SU-DHL-6 (cell line): Measurements from ENCODE around the gene NASP.

Source experiments
- H2AFZ ChIP-seq: fragments of 200-600 bp; sonication (generic); 2 replicates; pipeline ENCODE4 v1.6.1; 2014; ENCODE audit warnings: low read depth, mild to moderate bottlenecking, moderate library complexity, mixed read lengths, antibody characterized with exemption, low read length; ENCODE audit not compliant: severe bottlenecking
- H3F3A ChIP-seq: fragments of 200-600 bp; shearing (Covaris generic); 2 replicates; pipeline ENCODE4 v1.6.0; 2016; ENCODE audit warnings: antibody characterized with exemption, mild to moderate bottlenecking; ENCODE audit not compliant: insufficient read depth
- H3K27ac ChIP-seq: fragments of 200-600 bp; sonication (generic); 2 replicates; pipeline ENCODE4 v1.5.1; 2016; ENCODE audit warnings: low read depth, mild to moderate bottlenecking, low read length, moderate library complexity, mixed read lengths
- H3K27me3 ChIP-seq: fragments of 200-600 bp; sonication (generic), shearing (Covaris generic); 2 replicates; pipeline ENCODE4 v1.6.0; 2014; ENCODE audit warnings: mild to moderate bottlenecking, low read length
- H3K36me3 ChIP-seq: fragments of 200-600 bp; sonication (generic); 2 replicates; pipeline ENCODE4 v1.6.1; 2014; ENCODE audit warnings: mild to moderate bottlenecking, low read length, mixed read lengths
- H3K4me2 ChIP-seq: fragments of 300-600, 200-600 bp; shearing (Covaris generic), sonication (generic); 2 replicates; pipeline ENCODE4 v1.6.0; 2014; ENCODE audit warnings: low read length, low read depth, mild to moderate bottlenecking; ENCODE audit not compliant: poor library complexity, severe bottlenecking
- H3K4me3 ChIP-seq: fragments of 200-600 bp; sonication (generic); 2 replicates; pipeline ENCODE4 v1.5.1; 2014; ENCODE audit warnings: antibody characterized with exemption, low read length, mild to moderate bottlenecking, mixed read lengths; ENCODE audit not compliant: insufficient read depth, poor library complexity, severe bottlenecking
- H3K79me2 ChIP-seq: fragments of 200-600 bp; sonication (generic); 2 replicates; pipeline ENCODE4 v1.6.1; 2014; ENCODE audit warnings: mild to moderate bottlenecking, low read length, moderate library complexity; ENCODE audit not compliant: insufficient read depth
- H3K9ac ChIP-seq: fragments of 200-600 bp; sonication (generic); 2 replicates; pipeline ENCODE4 v1.7.0; 2014; ENCODE audit warnings: mild to moderate bottlenecking, low read length
- H3K9me2 ChIP-seq: fragments of 200-600 bp; sonication (generic); replicated peaks from 2 replicates; pipeline ENCODE4 v1.6.1; 2014; ENCODE audit warnings: low read length; ENCODE audit not compliant: insufficient read depth
- H3K9me3 ChIP-seq: fragments of 200-600 bp; sonication (generic); 2 replicates; pipeline ENCODE4 v1.6.1; 2014; ENCODE audit warnings: low read length, mixed read lengths; ENCODE audit not compliant: insufficient read depth
- H4K20me1 ChIP-seq: fragments of 200-600 bp; sonication (generic); 2 replicates; pipeline ENCODE4 v1.6.1; 2014; ENCODE audit warnings: low read depth, mild to moderate bottlenecking, antibody characterized with exemption, low read length, moderate library complexity, mixed read lengths
- EZH2phosphoT487 ChIP-seq: fragments of 200-600 bp; sonication (generic), shearing (Covaris generic); conservative IDR thresholded peaks from 2 replicates; pipeline ENCODE4 v1.6.1; 2018; ENCODE audit warnings: mild to moderate bottlenecking, antibody characterized with exemption, low read length, moderate library complexity, mixed read lengths
- TF ChIP-seq, protein P1 (sequence below): fragments of 200-600 bp; sonication (generic); IDR thresholded peaks from one replicate; pipeline ENCODE4 v1.5.1; 2017; ENCODE audit warnings: antibody characterized with exemption, mild to moderate bottlenecking, low read length, moderate library complexity; ENCODE audit not compliant: insufficient read depth, poor library complexity, severe bottlenecking

The NASP gene

DNA sequence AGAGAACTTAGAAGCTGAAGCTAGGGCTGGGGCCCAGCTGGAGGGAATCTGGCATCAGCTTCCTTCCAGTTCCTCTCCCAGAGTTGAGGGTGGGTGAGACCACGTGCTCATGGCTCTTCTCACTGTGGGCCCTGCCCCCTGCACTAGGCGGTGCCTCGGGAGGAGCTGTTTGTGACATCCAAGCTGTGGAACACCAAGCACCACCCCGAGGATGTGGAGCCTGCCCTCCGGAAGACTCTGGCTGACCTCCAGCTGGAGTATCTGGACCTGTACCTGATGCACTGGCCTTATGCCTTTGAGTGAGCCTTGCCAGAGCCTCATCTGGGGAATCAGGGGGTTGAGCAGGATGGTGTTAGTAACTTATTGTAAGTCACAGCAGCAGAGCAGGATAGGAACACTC is 17.1 kb upstream of the NASP start:
- Histone ChIP-seq H3K9me2 (no peaks in the 10 kb centered on the region), H3K36me3 (peaks cover 6% of the 10 kb centered on the region; the same call in 1 of the 2 replicates), H3K9ac (no peak overlapping the region), H3K79me2 (no peaks in the 10 kb centered on the region), H3K9me3 (no peaks in the 10 kb centered on the region), H4K20me1 (no peaks in the 10 kb centered on the region), H3K4me2 (no peak overlapping the region), H3F3A (peaks cover 4% of the 10 kb centered on the region; the same call in 1 of the 2 replicates), H2AFZ (no peak overlapping the region), H3K4me3 (no peak overlapping the region), H3K27ac (no peak overlapping the region), H3K27me3 (no peaks in the 10 kb centered on the region)
- TF ChIP-seq, protein P1, sequence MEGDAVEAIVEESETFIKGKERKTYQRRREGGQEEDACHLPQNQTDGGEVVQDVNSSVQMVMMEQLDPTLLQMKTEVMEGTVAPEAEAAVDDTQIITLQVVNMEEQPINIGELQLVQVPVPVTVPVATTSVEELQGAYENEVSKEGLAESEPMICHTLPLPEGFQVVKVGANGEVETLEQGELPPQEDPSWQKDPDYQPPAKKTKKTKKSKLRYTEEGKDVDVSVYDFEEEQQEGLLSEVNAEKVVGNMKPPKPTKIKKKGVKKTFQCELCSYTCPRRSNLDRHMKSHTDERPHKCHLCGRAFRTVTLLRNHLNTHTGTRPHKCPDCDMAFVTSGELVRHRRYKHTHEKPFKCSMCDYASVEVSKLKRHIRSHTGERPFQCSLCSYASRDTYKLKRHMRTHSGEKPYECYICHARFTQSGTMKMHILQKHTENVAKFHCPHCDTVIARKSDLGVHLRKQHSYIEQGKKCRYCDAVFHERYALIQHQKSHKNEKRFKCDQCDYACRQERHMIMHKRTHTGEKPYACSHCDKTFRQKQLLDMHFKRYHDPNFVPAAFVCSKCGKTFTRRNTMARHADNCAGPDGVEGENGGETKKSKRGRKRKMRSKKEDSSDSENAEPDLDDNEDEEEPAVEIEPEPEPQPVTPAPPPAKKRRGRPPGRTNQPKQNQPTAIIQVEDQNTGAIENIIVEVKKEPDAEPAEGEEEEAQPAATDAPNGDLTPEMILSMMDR: no peak
- TF ChIP-seq EZH2phosphoT487: no peak

DNA sequence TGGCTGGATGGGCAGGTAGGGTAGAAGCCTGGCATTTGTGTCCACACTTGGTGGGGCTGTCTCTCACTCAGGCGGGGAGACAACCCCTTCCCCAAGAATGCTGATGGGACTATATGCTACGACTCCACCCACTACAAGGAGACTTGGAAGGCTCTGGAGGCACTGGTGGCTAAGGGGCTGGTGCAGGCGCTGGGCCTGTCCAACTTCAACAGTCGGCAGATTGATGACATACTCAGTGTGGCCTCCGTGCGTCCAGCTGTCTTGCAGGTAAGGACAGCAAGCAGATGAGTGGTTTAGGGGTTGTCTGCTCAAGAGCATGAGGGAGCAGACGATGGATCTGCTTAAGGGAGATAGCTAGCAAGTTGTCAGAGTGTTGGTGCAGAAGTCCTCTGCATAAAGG is 15.9 kb upstream of the NASP start:
- Histone ChIP-seq H3K9me2 (no peaks in the 10 kb centered on the region), H3K4me3 (no peak overlapping the region), H2AFZ (no peak overlapping the region), H3K36me3 (peaks cover 6% of the 10 kb centered on the region; the same call in 1 of the 2 replicates), H3K27ac (no peak overlapping the region), H4K20me1 (no peaks in the 10 kb centered on the region), H3F3A (peaks cover 4% of the 10 kb centered on the region; the same call in 1 of the 2 replicates), H3K4me2 (no peak overlapping the region), H3K9me3 (no peaks in the 10 kb centered on the region), H3K27me3 (no peaks in the 10 kb centered on the region), H3K9ac (no peak overlapping the region), H3K79me2 (no peaks in the 10 kb centered on the region)
- TF ChIP-seq, protein P1: no peak
- no peak for TF ChIP-seq EZH2phosphoT487

DNA sequence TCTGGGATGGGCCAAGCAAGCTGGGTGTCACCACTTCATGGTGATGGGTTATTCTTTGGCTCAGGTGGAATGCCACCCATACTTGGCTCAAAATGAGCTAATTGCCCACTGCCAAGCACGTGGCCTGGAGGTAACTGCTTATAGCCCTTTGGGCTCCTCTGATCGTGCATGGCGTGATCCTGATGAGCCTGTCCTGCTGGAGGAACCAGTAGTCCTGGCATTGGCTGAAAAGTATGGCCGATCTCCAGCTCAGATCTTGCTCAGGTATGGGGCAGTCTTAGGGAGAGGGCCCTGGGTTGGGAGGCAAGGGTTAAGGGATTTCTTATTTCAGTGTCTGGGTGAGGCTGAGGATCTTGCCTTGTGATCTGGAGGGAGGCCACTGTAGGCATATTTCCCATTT is 15.4 kb upstream of the NASP start:
- peaks cover 6% of the 10 kb centered on the region; the same call in 1 of the 2 replicates for H3K36me3 ChIP-seq
- no peaks in the 10 kb centered on the region for H3K9me2 ChIP-seq
- H3K9me3 ChIP-seq: no peaks in the 10 kb centered on the region

More for the DNA sequence above, 15.4 kb upstream of the NASP start:
- H3K4me3 ChIP-seq: no peak overlapping the region
- no peak overlapping the region for H2AFZ ChIP-seq
- no peaks in the 10 kb centered on the region for H3K27me3 ChIP-seq
- H4K20me1 ChIP-seq: no peaks in the 10 kb centered on the region
- no peak overlapping the region for H3K4me2 ChIP-seq
- no peaks in the 10 kb centered on the region for H3K79me2 ChIP-seq
- TF ChIP-seq, protein P1: no peak
- no peak for TF ChIP-seq EZH2phosphoT487
- peaks cover 4% of the 10 kb centered on the region; the same call in 1 of the 2 replicates for H3F3A ChIP-seq
- H3K9ac ChIP-seq: no peak overlapping the region
- H3K27ac ChIP-seq: no peak overlapping the region
